Gastrocnemius medialis (tissue), 4 donors: ENCODE results near the gene RAD18. TPM values are rescaled to one million over a fixed set of nuclear protein-coding genes. Genes with fewer than 3 reads are reported as not detected.

Source experiments
- ATAC-seq, 2 donors: fragments of 150-250 bp; one replicate each; pipeline ENCODE4 v1.9.1; 2016
- DNase-seq, 2 donors: peaks; one replicate each; pipeline ENCODE4 v3.0.0-alpha.2; 2019
- H3K27ac ChIP-seq, 4 donors: fragments of 200-600 bp; sonication (generic); 1 replicate in 1 of 4; 2 replicates in 3 of 4; pipeline ENCODE4 v1.5.1; 2016 to 2018; ENCODE audit warnings: mild to moderate bottlenecking in 2 of 4, moderate library complexity in 1 of 4
- H3K27me3 ChIP-seq, 3 donors: fragments of 200-600 bp; sonication (generic) in 2 of 3; 1 replicate in 1 of 3; 2 replicates in 2 of 3; pipeline versions ENCODE4 v1.5.1 to v1.6.0; 2016 to 2019; ENCODE audit warnings: mild to moderate bottlenecking in 1 of 3, moderate library complexity in 1 of 3
- H3K36me3 ChIP-seq, 2 donors: fragments of 200-600 bp; sonication (generic) in 1 of 2; one replicate each; pipeline ENCODE4 v1.5.1; 2017 to 2018
- H3K4me1 ChIP-seq, 2 donors: fragments of 200-600 bp; sonication (generic) in 1 of 2; one replicate each; pipeline ENCODE4 v1.5.1; 2016 to 2017; ENCODE audit warnings: mild to moderate bottlenecking in 2 of 2
- H3K4me3 ChIP-seq, 4 donors: fragments of 200-600 bp; sonication (generic) in 3 of 4; 1 replicate in 1 of 4; 2 replicates in 3 of 4; pipeline ENCODE4 v1.5.1; 2016 to 2019; ENCODE audit warnings: mild to moderate bottlenecking in 2 of 4
- H3K9me3 ChIP-seq, 3 donors: fragments of 200-600 bp; sonication (generic) in 2 of 3; 1 replicate in 1 of 3; 2 replicates in 2 of 3; pipeline ENCODE4 v1.5.1; 2016 to 2019
- POLR2A ChIP-seq, 2 donors: fragments of 450-650 bp; IDR thresholded peaks; one replicate each; pipeline ENCODE4 v1.6.1; 2017; ENCODE audit warnings: antibody characterized with exemption in 2 of 2, mild to moderate bottlenecking in 2 of 2, moderate library complexity in 2 of 2
- in situ Hi-C, 4 donors: fragments of 200-750 bp; cut with MboI; loops; one replicate each; pipeline versions ENCODE4 v1.15.0 to v1.8.0; 2017; ENCODE audit warnings: low sequenced_read_pairs in 4 of 4
- intact Hi-C: fragments of 100-400 bp; cut with DNase I; formaldehyde crosslinking; loops from one replicate; pipeline ENCODE4 v1.15.1; 2023; ENCODE audit warnings: low total_unique reads
- total RNA-seq, 4 donors: library from RNA; depleted of rRNA; stranded (reverse); fragments of >200 nt; gene quantifications; one replicate each; pipeline versions ENCODE4 v1.1.0 to v1.2.3, GENCODE V29; 2016
- TF ChIP-seq, protein P1 (sequence below), 5 experiments: fragments of 450-650 bp in 3 of 5; fragments of 200-600 bp in 2 of 5; sonication (generic) in 2 of 5; IDR thresholded peaks in 4 of 5; conservative IDR thresholded peaks in 1 of 5; 1 replicate in 4 of 5; 2 replicates in 1 of 5; pipeline ENCODE4 v1.5.1; 2016 to 2019; ENCODE audit warnings: antibody characterized with exemption in 5 of 5, mild to moderate bottlenecking in 3 of 5, moderate library complexity in 3 of 5

RAD18 gene
- total RNA-seq, 4 donors from 2014 or later, result 1.8 to 5.8 (median 2.3) TPM

DNA sequence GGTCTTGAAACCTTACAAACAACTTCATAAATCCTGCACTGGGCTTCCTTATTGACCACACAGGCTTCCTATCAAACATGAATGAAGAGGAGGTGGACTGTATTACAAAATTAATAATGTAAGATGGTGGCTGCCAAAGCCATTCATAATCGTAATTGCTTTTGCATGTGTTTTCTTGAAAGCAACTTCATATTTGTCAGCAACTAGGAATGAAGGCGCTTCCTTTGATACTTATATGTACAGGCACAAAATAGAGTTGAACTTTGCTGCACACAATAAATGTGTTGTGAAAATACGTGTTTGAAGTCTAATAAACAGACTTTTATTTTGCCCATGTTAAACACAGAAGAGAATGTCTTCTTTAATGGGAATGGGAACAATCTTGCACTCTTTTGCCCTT is 121.8 kb downstream of the RAD18 start:
- TF ChIP-seq, protein P1, sequence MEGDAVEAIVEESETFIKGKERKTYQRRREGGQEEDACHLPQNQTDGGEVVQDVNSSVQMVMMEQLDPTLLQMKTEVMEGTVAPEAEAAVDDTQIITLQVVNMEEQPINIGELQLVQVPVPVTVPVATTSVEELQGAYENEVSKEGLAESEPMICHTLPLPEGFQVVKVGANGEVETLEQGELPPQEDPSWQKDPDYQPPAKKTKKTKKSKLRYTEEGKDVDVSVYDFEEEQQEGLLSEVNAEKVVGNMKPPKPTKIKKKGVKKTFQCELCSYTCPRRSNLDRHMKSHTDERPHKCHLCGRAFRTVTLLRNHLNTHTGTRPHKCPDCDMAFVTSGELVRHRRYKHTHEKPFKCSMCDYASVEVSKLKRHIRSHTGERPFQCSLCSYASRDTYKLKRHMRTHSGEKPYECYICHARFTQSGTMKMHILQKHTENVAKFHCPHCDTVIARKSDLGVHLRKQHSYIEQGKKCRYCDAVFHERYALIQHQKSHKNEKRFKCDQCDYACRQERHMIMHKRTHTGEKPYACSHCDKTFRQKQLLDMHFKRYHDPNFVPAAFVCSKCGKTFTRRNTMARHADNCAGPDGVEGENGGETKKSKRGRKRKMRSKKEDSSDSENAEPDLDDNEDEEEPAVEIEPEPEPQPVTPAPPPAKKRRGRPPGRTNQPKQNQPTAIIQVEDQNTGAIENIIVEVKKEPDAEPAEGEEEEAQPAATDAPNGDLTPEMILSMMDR (IDR thresholded peaks at IDR 0.05 in 4 of 5, conservative IDR thresholded peaks at IDR 0.05 in 1 of 5), result no peak
- no peak for TF ChIP-seq POLR2A (IDR thresholded peaks at IDR 0.05)
- no peaks in the 10 kb centered on the region for H3K36me3 ChIP-seq
- in situ Hi-C loops, result no loop called here
- no peaks in the 10 kb centered on the region for H3K27me3 ChIP-seq
- intact Hi-C loops, result no loop called here
- H3K4me3 ChIP-seq, result no peak overlapping the region
- H3K9me3 ChIP-seq, result no peaks in the 10 kb centered on the region
- DNase-seq (no peak), ATAC-seq (no peak)
- no peak overlapping the region for H3K27ac ChIP-seq
- no peaks in the 10 kb centered on the region for H3K4me1 ChIP-seq

DNA sequence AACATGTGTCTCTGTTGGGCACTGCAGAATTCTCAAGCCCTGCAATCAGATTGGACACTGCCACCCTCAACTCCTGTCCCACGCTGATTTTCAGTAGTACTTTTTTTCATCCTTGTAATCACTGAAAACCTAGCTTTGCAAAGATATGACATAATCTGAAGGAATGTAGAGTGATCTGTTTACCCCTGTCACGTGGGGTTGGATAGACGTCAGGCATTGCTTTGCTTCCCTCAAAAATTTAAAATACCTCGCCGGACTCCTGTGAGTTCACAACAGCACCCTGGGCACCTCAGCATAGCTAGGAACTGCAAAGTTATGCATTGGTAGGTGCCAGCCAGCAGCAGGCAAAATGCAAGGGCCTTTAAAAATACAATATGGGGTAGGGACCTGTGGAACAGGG is 122.7 kb downstream of the RAD18 start:
- in situ Hi-C loops (no loop called here), intact Hi-C loops (no loop called here)
- Histone ChIP-seq H3K27ac (no peak overlapping the region), H3K4me1 (no peaks in the 10 kb centered on the region), H3K27me3 (no peaks in the 10 kb centered on the region), H3K9me3 (no peaks in the 10 kb centered on the region), H3K4me3 (no peak overlapping the region), H3K36me3 (no peaks in the 10 kb centered on the region)
- ATAC-seq (no peak), DNase-seq (no peak)
- TF ChIP-seq, protein P1 (IDR thresholded peaks at IDR 0.05 in 4 of 5, conservative IDR thresholded peaks at IDR 0.05 in 1 of 5), result no peak
- no peak for TF ChIP-seq POLR2A (IDR thresholded peaks at IDR 0.05)

DNA sequence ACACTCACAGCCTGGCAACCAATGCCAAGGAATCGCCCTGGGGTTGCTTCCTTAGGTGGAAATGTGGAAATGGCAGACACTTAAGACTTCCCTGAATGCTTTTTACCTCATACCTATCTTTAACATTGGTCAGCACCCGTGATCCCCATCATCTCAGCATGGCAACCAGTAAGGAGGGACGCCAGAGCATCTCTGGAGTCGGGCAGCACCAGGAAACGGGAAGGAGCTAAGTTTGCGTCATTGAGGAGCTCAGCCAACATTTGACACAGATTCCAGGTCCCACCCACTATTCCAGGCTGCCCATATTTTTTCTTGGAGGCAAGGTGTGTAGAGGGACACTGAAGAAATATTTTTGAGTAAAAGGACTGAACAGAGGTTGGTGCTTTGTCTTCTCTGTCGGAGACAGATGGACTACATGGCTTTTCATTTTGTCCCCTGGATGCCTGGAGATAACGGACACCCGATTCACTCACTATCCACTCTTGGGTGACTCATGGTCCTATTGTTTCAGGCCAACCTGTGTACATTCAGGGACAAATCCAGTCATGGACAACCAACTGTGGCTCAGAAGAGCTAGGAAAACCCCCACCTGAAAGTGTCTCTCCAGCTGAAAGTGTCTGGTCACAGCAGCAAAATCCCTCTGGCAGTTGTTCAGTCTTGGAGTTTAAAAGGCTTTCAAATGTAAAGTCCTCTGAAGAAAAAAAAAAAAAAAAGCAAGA is 123.5 kb downstream of the RAD18 start:
- H3K9me3 ChIP-seq, result no peaks in the 10 kb centered on the region
- no peaks in the 10 kb centered on the region for H3K36me3 ChIP-seq
- no peak for TF ChIP-seq POLR2A (IDR thresholded peaks at IDR 0.05)
- TF ChIP-seq, protein P1 (IDR thresholded peaks at IDR 0.05 in 4 of 5, conservative IDR thresholded peaks at IDR 0.05 in 1 of 5), result no peak
- no peak overlapping the region for H3K27ac ChIP-seq
- no peak for DNase-seq
- H3K4me3 ChIP-seq, result no peak overlapping the region
- no peaks in the 10 kb centered on the region for H3K27me3 ChIP-seq
- intact Hi-C loops (no loop called here), in situ Hi-C loops (no loop called here)
- no peak for ATAC-seq
- H3K4me1 ChIP-seq, result no peaks in the 10 kb centered on the region

DNA sequence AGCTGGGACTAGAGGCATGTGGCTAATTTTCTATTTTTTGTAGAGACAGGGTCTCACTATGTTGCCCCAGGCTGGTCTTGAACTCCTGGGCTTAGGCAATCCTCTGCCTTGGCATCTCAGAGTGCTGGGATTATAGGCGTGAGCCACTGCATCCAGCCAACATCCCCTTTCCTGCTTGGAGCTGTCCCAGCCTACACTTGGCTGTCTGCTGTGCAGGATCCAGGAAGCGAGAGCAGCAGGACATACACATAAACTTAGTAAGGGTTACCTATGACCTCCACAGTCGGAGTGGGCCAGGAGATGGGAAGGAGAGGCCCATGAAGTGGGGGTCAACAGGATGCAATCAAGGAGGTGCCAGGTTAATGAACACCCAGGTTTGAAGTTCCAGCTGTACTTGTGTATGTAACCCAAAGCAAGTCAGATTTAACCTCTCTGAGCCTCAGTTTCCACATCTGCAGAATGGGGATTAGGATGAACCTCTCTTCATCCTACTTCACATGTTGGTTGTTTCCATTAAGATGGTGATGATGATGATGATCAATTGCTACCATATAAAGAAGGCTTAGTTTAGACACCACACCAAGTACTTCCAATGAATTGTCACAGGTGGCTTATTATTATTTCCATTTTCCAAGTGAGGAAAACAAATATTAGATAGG is 124.4 kb downstream of the RAD18 start:
- DNase-seq (no peak), ATAC-seq (no peak)
- no peaks in the 10 kb centered on the region for H3K4me1 ChIP-seq
- H3K9me3 ChIP-seq, result no peaks in the 10 kb centered on the region
- no peak overlapping the region for H3K4me3 ChIP-seq
- no peaks in the 10 kb centered on the region for H3K27me3 ChIP-seq
- in situ Hi-C loops (no loop called here), intact Hi-C loops (no loop called here)
- H3K36me3 ChIP-seq, result no peaks in the 10 kb centered on the region
- H3K27ac ChIP-seq, result no peak overlapping the region
- TF ChIP-seq, protein P1 (IDR thresholded peaks at IDR 0.05 in 4 of 5, conservative IDR thresholded peaks at IDR 0.05 in 1 of 5), result no peak
- TF ChIP-seq POLR2A (IDR thresholded peaks at IDR 0.05), result no peak
